ENCODE data around the gene RPL13.

RPL13 gene

GRCh38 chr16:89602273-89602951, 41.9 kb downstream of the RPL13 start (continued):
- TF ChIP-seq ZNF416 (tag by site-specific recombination; IDR thresholded peaks at IDR 0.05) (no peak), ZNF776 (tag by site-specific recombination; IDR thresholded peaks at IDR 0.05; ENCODE audit: borderline replicate concordance) (no peak), ZFHX2 (tag by site-specific recombination; conservative IDR thresholded peaks at IDR 0.05) (peak; percentile 93), HIC1 (tag by site-specific recombination; IDR thresholded peaks at IDR 0.05) (peak; percentile 70; the same call in 1 of the 2 replicates), OSR2 (tag by site-specific recombination; IDR thresholded peaks at IDR 0.05) (0 out of 2 replicates have a peak, but pooled peaks have one; percentile 27), ZFP3 (tag by site-specific recombination; IDR thresholded peaks at IDR 0.05; ENCODE audit: low read depth) (no peak), ZNF302 (tag by site-specific recombination; IDR thresholded peaks at IDR 0.05; ENCODE audit: low read depth) (no peak), ZNF623 (tag by site-specific recombination; IDR thresholded peaks at IDR 0.05) (no peak), OVOL3 (tag by site-specific recombination; IDR thresholded peaks at IDR 0.05) (no peak), ZNF324 (tag by site-specific recombination; IDR thresholded peaks at IDR 0.05) (no peak), ZNF398 (tag by site-specific recombination; IDR thresholded peaks at IDR 0.05) (peak; percentile 34; the same call in 1 of the 2 replicates), ZSCAN16 (tag by site-specific recombination; IDR thresholded peaks at IDR 0.05) (peak; percentile 90), KLF10 (tag by site-specific recombination; IDR thresholded peaks at IDR 0.05) (no peak), ZBTB20 (tag by site-specific recombination; IDR thresholded peaks at IDR 0.05) (peak; percentile 36; the same call in 1 of the 2 replicates), ZNF341 (tag by site-specific recombination; IDR thresholded peaks at IDR 0.05; ENCODE audit: low read depth) (peak; percentile 96), SP7 (tag by site-specific recombination; IDR thresholded peaks at IDR 0.05) (0 out of 2 replicates have a peak, but pooled peaks have one; percentile 39), KLF17 (tag by site-specific recombination; IDR thresholded peaks at IDR 0.05) (0 out of 2 replicates have a peak, but pooled peaks have one; percentile 25), ZNF830 (tag by site-specific recombination; IDR thresholded peaks at IDR 0.05; ENCODE audit: low read depth) (no peak), ZNF366 (tag by site-specific recombination; conservative IDR thresholded peaks at IDR 0.05) (0 out of 2 replicates have a peak, but pooled peaks have one; percentile 16), KLF8 (tag by site-specific recombination; IDR thresholded peaks at IDR 0.05) (no peak), PRDM6 (tag by site-specific recombination; IDR thresholded peaks at IDR 0.05) (no peak), ZNF423 (tag by site-specific recombination; IDR thresholded peaks at IDR 0.05) (no peak), ZNF37A (tag by site-specific recombination; IDR thresholded peaks at IDR 0.05) (no peak), ZXDB (tag by site-specific recombination; IDR thresholded peaks at IDR 0.05) (peak; percentile 58), ZNF843 (tag by site-specific recombination; IDR thresholded peaks at IDR 0.05) (0 out of 2 replicates have a peak, but pooled peaks have one; percentile 15), ZNF707 (tag by site-specific recombination; IDR thresholded peaks at IDR 0.05) (no peak)
- TF ChIP-seq, protein P1, sequence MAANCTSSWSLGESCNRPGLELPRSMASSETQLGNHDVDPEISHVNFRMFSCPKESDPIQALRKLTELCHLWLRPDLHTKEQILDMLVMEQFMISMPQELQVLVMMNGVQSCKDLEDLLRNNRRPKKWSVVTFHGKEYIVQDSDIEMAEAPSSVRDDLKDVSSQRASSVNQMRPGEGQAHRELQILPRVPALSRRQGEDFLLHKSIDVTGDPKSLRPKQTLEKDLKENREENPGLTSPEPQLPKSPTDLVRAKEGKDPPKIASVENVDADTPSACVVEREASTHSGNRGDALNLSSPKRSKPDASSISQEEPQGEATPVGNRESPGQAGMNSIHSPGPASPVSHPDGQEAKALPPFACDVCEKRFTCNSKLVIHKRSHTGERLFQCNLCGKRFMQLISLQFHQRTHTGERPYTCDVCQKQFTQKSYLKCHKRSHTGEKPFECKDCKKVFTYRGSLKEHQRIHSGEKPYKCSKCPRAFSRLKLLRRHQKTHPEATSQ (tag by site-specific recombination; IDR thresholded peaks at IDR 0.05) = no peak
- TF ChIP-seq, protein P2, sequence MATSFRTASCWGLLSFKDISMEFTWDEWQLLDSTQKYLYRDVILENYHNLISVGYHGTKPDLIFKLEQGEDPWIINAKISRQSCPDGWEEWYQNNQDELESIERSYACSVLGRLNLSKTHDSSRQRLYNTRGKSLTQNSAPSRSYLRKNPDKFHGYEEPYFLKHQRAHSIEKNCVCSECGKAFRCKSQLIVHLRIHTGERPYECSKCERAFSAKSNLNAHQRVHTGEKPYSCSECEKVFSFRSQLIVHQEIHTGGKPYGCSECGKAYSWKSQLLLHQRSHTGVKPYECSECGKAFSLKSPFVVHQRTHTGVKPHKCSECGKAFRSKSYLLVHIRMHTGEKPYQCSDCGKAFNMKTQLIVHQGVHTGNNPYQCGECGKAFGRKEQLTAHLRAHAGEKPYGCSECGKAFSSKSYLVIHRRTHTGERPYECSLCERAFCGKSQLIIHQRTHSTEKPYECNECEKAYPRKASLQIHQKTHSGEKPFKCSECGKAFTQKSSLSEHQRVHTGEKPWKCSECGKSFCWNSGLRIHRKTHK (tag by site-specific recombination; IDR thresholded peaks at IDR 0.05) = no peak
- TF ChIP-seq, protein P3, sequence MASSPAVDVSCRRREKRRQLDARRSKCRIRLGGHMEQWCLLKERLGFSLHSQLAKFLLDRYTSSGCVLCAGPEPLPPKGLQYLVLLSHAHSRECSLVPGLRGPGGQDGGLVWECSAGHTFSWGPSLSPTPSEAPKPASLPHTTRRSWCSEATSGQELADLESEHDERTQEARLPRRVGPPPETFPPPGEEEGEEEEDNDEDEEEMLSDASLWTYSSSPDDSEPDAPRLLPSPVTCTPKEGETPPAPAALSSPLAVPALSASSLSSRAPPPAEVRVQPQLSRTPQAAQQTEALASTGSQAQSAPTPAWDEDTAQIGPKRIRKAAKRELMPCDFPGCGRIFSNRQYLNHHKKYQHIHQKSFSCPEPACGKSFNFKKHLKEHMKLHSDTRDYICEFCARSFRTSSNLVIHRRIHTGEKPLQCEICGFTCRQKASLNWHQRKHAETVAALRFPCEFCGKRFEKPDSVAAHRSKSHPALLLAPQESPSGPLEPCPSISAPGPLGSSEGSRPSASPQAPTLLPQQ (tag by site-specific recombination; IDR thresholded peaks at IDR 0.05) = 0 out of 2 replicates have a peak, but pooled peaks have one; percentile 21
